A549 (cell line): ENCODE data around the gene EPHB1. TPM values are rescaled to one million over a fixed set of nuclear protein-coding genes. Genes with fewer than 3 reads are reported as not detected.

Experiments
- ATAC-seq, 2 experiments: fragments of 200-7000 bp in 1 of 2; fragments of >200 bp in 1 of 2; cut with Nextera tagmentation in 1 of 2; cut with Tn5 transposase in 1 of 2; 3 replicates each; pipeline versions ENCODE4 v1.8.0 to v1.9.1; 2018 to 2020; ENCODE audit warnings: mild to moderate bottlenecking in 1 of 2, moderate library complexity in 1 of 2
- CTCF ChIA-PET: fragments of 300-600 bp; sonication (Branson Sonifier 250); formaldehyde crosslinking; extraction: SDS; loops from one replicate; lab custom pipeline; 2021; ENCODE audit warnings: antibody characterized with exemption, inconsistent platforms; lab: Yijun Ruan, JAX
- POLR2A ChIA-PET: fragments of 350-600 bp; formaldehyde crosslinking; extraction: SDS; loops from one replicate; lab custom pipeline; 2021; ENCODE audit warnings: antibody characterized with exemption, inconsistent platforms; lab: Yijun Ruan, JAX
- DNase-seq, 2 experiments: peaks; one replicate each; pipeline versions ENCODE4 v3.0.0 to v3.0.0-alpha.2; 2011 to 2016; ENCODE audit warnings: low read depth in 1 of 2, low spot score in 1 of 2
- FAIRE-seq: peaks from 2 replicates; lab custom pipeline; 2011; peaks lifted over from hg19 to GRCh38; lab: Jason Lieb, UNC
- H3K27ac ChIP-seq, 2 experiments: fragments of >200 bp; sonication (Bioruptor Twin); formaldehyde crosslinking; 3 replicates each; pipeline ENCODE4 v1.5.1; 2016 to 2017
- H3K4me1 ChIP-seq: fragments of >200 bp; sonication (Bioruptor Twin); formaldehyde crosslinking; 3 replicates; pipeline ENCODE4 v1.6.1; 2016
- H3K4me2 ChIP-seq: fragments of >200 bp; sonication (Bioruptor Twin); formaldehyde crosslinking; 3 replicates; pipeline ENCODE4 v1.6.1; 2016
- H3K4me3 ChIP-seq: fragments of >200 bp; sonication (Bioruptor Twin); formaldehyde crosslinking; 3 replicates; pipeline ENCODE4 v1.5.1; 2016
- H3K9me3 ChIP-seq: fragments of >200 bp; sonication (Bioruptor Twin); formaldehyde crosslinking; 3 replicates; pipeline ENCODE4 v1.6.1; 2016
- BCL3 ChIP-seq: fragments of >200 bp; sonication (Bioruptor Twin); formaldehyde crosslinking; IDR thresholded peaks from 3 replicates; pipeline ENCODE4 v1.6.1; 2016
- E2F6 ChIP-seq: IDR thresholded peaks from 2 replicates; pipeline ENCODE4 v1.6.1; 2012; ENCODE audit warnings: low read depth, borderline replicate concordance
- EHF ChIP-seq: fragments of 250-450 bp; sonication (Bioruptor Pico); IDR thresholded peaks from 2 replicates; pipeline ENCODE4 v1.5.0; 2020; ENCODE audit warnings: mild to moderate bottlenecking
- FOSB ChIP-seq: fragments of 250-450 bp; sonication (Bioruptor Pico); IDR thresholded peaks from 2 replicates; pipeline ENCODE4 v1.5.0; 2020; ENCODE audit warnings: mild to moderate bottlenecking, moderate library complexity
- FOSL2 ChIP-seq, 2 experiments: fragments of 450-650 bp in 1 of 2; fragments of >200 bp in 1 of 2; sonication (Bioruptor Twin) in 1 of 2; formaldehyde crosslinking; IDR thresholded peaks; 2 replicates each; pipeline versions ENCODE4 v1.5.0 to v1.6.1; 2016 to 2020; ENCODE audit warnings: mild to moderate bottlenecking in 1 of 2, moderate library complexity in 1 of 2
- HDAC2 ChIP-seq: fragments of 200-600 bp; sonication (generic); IDR thresholded peaks from 2 replicates; pipeline ENCODE4 v1.6.1; 2016
- HES2 ChIP-seq: fragments of >200 bp; sonication (Bioruptor Twin); formaldehyde crosslinking; IDR thresholded peaks from 2 replicates; pipeline ENCODE4 v1.6.1; 2016
- HEYL ChIP-seq: fragments of 250-450 bp; sonication (Bioruptor Pico); IDR thresholded peaks from 2 replicates; pipeline ENCODE4 v1.8.0; 2021; ENCODE audit warnings: mild to moderate bottlenecking, moderate library complexity
- HOXA7 ChIP-seq: fragments of 250-450 bp; sonication (Bioruptor Pico); IDR thresholded peaks from 2 replicates; pipeline ENCODE4 v1.5.0; 2020; ENCODE audit warnings: mild to moderate bottlenecking, moderate library complexity
- JUNB ChIP-seq: fragments of >200 bp; sonication (Bioruptor Twin); formaldehyde crosslinking; IDR thresholded peaks from 2 replicates; pipeline ENCODE4 v1.6.1; 2016
- MAX ChIP-seq: IDR thresholded peaks from 2 replicates; pipeline ENCODE4 v1.6.1; 2012
- MAZ ChIP-seq: fragments of 150-350 bp; IDR thresholded peaks from 2 replicates; pipeline ENCODE4 v1.6.1; 2014; ENCODE audit warnings: antibody characterized with exemption, low read depth, low read length, borderline replicate concordance
- NPAS2 ChIP-seq: fragments of 250-450 bp; sonication (Bioruptor Pico); IDR thresholded peaks from 2 replicates; pipeline ENCODE4 v1.8.0; 2022; ENCODE audit warnings: mild to moderate bottlenecking, moderate library complexity, borderline replicate concordance
- PHF8 ChIP-seq: fragments of 200-600 bp; sonication (generic); IDR thresholded peaks from 2 replicates; pipeline ENCODE4 v1.6.1; 2016; ENCODE audit warnings: low read depth, mild to moderate bottlenecking, antibody characterized with exemption, moderate library complexity, borderline replicate concordance
- RAD21 ChIP-seq, 2 experiments: fragments of >200 bp in 1 of 2; sonication (Bioruptor Twin) in 1 of 2; formaldehyde crosslinking in 1 of 2; IDR thresholded peaks in 1 of 2; conservative IDR thresholded peaks in 1 of 2; 2 replicates in 1 of 2; 3 replicates in 1 of 2; pipeline ENCODE4 v1.6.1; 2012 to 2018; ENCODE audit warnings: inconsistent platforms in 1 of 2
- RFX5 ChIP-seq: fragments of 450-650 bp; IDR thresholded peaks from 2 replicates; pipeline ENCODE4 v1.7.1; 2014; ENCODE audit warnings: antibody characterized with exemption, mild to moderate bottlenecking, moderate library complexity
- RNF2 ChIP-seq: fragments of 200-600 bp; sonication (generic); IDR thresholded peaks from 2 replicates; pipeline ENCODE4 v1.6.1; 2016; ENCODE audit warnings: low read depth, mild to moderate bottlenecking, antibody characterized with exemption, moderate library complexity, borderline replicate concordance
- SMC3 ChIP-seq: fragments of >200 bp; sonication (Bioruptor Twin); formaldehyde crosslinking; IDR thresholded peaks from 3 replicates; pipeline ENCODE4 v1.6.1; 2018; ENCODE audit warnings: inconsistent platforms
- TP53 ChIP-seq: fragments of 250-450 bp; sonication (Bioruptor Pico); IDR thresholded peaks from 2 replicates; pipeline ENCODE4 v1.5.0; 2021; ENCODE audit warnings: mild to moderate bottlenecking, moderate library complexity
- ZNF302 ChIP-seq: fragments of 250-450 bp; sonication (Bioruptor Pico); IDR thresholded peaks from 2 replicates; pipeline ENCODE4 v1.9.0; 2021; ENCODE audit warnings: inconsistent platforms, mild to moderate bottlenecking, moderate library complexity
- ZSCAN20 ChIP-seq: fragments of 250-450 bp; sonication (Bioruptor Pico); IDR thresholded peaks from 2 replicates; pipeline ENCODE4 v1.8.0; 2022; ENCODE audit warnings: mild to moderate bottlenecking, moderate library complexity
- WGBS: methylation state at CpG from one replicate; pipeline ENCODE4 v1.1.6; 2017; ENCODE audit errors: missing lambda C conversion rate; 5-methylcytosine and 5-hydroxymethylcytosine counted together
- polyA plus RNA-seq, 4 experiments: library from polyadenylated mRNA; depleted of rRNA in 3 of 4; stranded (reverse); fragments of >200 nt; fragmentation: RNase III in 1 of 4; extraction: RNeasy Plus Mini Kit Qiagen cat#74134 plus additional on column Dnase treatment in 1 of 4; gene quantifications; 2 replicates in 3 of 4; 3 replicates in 1 of 4; pipeline ENCODE4 v1.2.3, GENCODE V29; 2011 to 2017
- TF ChIP-seq, protein P1 (sequence below): IDR thresholded peaks from 2 replicates; pipeline ENCODE4 v1.6.1; 2012

Gene EPHB1
- polyA plus RNA-seq, 2 of the 4 experiments (the other 2 are of a cell fraction) = 0.18 to 0.21 TPM

DNA sequence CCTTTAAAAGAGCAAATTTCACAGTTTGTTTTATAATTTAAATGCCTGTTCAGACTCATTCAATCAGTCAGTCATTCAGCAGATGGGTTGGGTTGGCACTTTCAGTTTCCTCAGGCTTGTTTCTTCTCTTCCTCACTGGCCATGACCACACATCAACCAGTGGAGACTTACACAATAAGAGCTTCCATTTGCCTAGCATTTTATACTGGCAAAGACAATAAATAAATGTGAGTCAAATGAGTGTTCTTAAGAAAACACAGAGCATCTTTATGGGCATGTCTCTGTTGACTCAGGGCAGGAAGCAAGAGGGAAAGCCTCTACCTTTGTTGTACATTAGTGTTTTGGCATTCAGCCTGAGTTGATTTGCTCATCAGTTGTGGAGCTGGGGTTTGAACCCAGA is 122.6 kb downstream of the EPHB1 start:
- no peak for ATAC-seq
- no peak overlapping the region for H3K4me3 ChIP-seq
- TF ChIP-seq FOSB (CRISPR knock-in tag) (no peak), RAD21 (conservative IDR thresholded peaks at IDR 0.05 in 1 of 2, IDR thresholded peaks at IDR 0.05 in 1 of 2) (no peak)
- TF ChIP-seq, all 56 proteins: peak for 0
- ChIA-PET POLR2A (no interaction called here), CTCF (no interaction called here)
- Histone ChIP-seq H3K4me1 (no peaks in the 10 kb centered on the region), H3K27ac (no peak overlapping the region), H3K4me2 (no peak overlapping the region), H3K9me3 (no peaks in the 10 kb centered on the region)
- no peak for FAIRE-seq
- no peak for DNase-seq

DNA sequence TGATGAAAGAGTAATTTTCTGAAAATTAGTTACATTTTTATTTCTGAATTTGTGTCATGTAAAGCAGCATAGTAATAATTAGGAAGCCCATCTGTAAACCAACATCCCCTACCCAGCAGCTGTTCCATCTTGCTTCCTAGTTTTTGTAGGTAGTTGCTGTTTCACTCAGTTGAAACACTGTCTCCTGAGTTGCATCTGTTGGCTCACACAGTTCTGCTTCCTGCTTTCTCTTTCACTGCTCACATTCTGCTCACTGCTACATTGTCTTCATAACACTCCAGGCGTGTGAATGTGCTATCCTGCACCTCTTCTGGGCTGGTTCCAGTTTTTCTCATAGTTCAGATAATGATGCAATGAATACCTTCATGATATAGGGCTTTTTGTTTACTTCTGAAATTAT is 123.4 kb downstream of the EPHB1 start:
- 0% methylated on average over 1 of the region's 1 CpG for WGBS
- DNase-seq (no peak), ATAC-seq (no peak), FAIRE-seq (no peak)
- Histone ChIP-seq H3K9me3 (no peaks in the 10 kb centered on the region), H3K4me2 (no peak overlapping the region), H3K27ac (no peak overlapping the region), H3K4me1 (no peaks in the 10 kb centered on the region), H3K4me3 (no peak overlapping the region)
- ChIA-PET CTCF (no interaction called here), POLR2A (no interaction called here)
- TF ChIP-seq PHF8 (no peak), EHF (CRISPR knock-in tag) (no peak), HES2 (no peak), SMC3 (no peak), MAZ (no peak), HOXA7 (CRISPR knock-in tag) (no peak), ZNF302 (CRISPR knock-in tag) (no peak), FOSL2 (IDR thresholded peaks at IDR 0.05) (no peak), FOSL2 (CRISPR knock-in tag; IDR thresholded peaks at IDR 0.05) (no peak), BCL3 (no peak), RNF2 (no peak), RFX5 (no peak)
- TF ChIP-seq, protein P1, sequence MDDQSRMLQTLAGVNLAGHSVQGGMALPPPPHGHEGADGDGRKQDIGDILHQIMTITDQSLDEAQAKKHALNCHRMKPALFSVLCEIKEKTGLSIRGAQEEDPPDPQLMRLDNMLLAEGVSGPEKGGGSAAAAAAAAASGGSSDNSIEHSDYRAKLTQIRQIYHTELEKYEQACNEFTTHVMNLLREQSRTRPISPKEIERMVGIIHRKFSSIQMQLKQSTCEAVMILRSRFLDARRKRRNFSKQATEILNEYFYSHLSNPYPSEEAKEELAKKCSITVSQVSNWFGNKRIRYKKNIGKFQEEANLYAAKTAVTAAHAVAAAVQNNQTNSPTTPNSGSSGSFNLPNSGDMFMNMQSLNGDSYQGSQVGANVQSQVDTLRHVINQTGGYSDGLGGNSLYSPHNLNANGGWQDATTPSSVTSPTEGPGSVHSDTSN = no peak

DNA sequence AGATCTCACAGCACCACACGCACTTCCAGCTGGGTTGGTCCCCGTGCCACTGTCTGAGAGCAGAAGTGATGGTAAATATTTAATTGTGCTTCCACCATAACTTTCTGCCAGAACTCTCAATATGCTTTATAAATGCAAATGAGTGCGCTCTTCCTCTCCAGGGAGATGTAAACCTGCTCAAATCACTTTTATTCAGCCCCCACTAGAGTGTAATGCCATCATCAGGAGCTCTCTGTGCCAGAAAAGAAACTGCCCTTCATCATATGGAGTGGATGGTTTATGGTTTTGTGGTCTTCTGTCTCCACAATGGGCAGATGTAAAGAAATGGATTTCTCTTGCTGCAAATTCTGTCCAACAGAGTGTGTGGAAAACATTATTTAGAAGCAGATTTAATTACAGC is 127.0 kb downstream of the EPHB1 start:
- FAIRE-seq = no peak
- CTCF ChIA-PET = no interaction called here
- Histone ChIP-seq H3K4me1 (no peaks in the 10 kb centered on the region), H3K4me3 (no peak overlapping the region), H3K27ac (no peak overlapping the region), H3K4me2 (no peak overlapping the region), H3K9me3 (no peaks in the 10 kb centered on the region)
- no peak for ATAC-seq
- POLR2A ChIA-PET = no interaction called here
- TF ChIP-seq HES2 (no peak), TP53 (CRISPR knock-in tag) (no peak), E2F6 (no peak), HOXA7 (CRISPR knock-in tag) (no peak)
- DNase-seq = no peak
- WGBS = 9% methylated on average over 3 of the region's 3 CpGs

GRCh38 chr3:134922866-134923265 is 127.8 kb downstream of the EPHB1 start:
- CTCF ChIA-PET = no interaction called here
- WGBS = 20% methylated on average over 6 of the region's 6 CpGs

More at GRCh38 chr3:134922866-134923265, 127.8 kb downstream of the EPHB1 start:
- H3K27ac ChIP-seq = no peak overlapping the region
- TF ChIP-seq ZSCAN20 (CRISPR knock-in tag) (no peak), NPAS2 (CRISPR knock-in tag) (no peak), FOSL2 (IDR thresholded peaks at IDR 0.05) (no peak), FOSL2 (CRISPR knock-in tag; IDR thresholded peaks at IDR 0.05) (no peak), RFX5 (no peak), BCL3 (no peak), MAX (no peak), JUNB (no peak), HEYL (no peak), HDAC2 (no peak)
- TF ChIP-seq, protein P1 = no peak
- H3K4me2 ChIP-seq = no peak overlapping the region
- DNase-seq = no peak
- FAIRE-seq = no peak
- H3K4me3 ChIP-seq = no peak overlapping the region
- no peak for ATAC-seq
- H3K4me1 ChIP-seq = no peaks in the 10 kb centered on the region
- POLR2A ChIA-PET = no interaction called here
- no peaks in the 10 kb centered on the region for H3K9me3 ChIP-seq
